GM18499 (cell line): ENCODE measurements around the gene SLITRK1.

Experiments used
- ATAC-seq: cut with Tn5 transposase; IDR thresholded peaks from one replicate; pipeline ENCODE4 v1.9.1; 2021; ENCODE audit warnings: moderate number of reproducible peaks; ENCODE audit not compliant: insufficient read depth, unreplicated experiment

SLITRK1 gene

DNA sequence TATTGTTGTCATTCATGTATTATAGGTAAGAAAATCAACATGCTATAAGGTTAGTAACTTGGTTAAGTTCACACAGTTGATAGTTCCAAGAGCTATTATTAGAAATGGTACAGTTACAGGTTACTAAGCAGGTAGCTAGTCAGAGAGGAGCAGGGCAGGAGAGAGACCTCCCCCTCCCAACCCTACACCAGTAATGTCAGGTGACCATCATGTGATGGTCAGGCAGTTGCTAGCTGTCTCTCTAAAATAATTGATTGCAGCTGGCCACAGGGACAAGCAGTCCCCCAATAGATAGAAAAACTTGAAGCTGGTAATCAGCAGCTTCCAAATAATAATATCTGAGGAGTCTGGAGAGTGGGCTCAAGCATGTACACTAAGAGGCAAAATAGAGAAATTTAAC is 14.6 kb downstream of the SLITRK1 start:
- ATAC-seq: no peak

DNA sequence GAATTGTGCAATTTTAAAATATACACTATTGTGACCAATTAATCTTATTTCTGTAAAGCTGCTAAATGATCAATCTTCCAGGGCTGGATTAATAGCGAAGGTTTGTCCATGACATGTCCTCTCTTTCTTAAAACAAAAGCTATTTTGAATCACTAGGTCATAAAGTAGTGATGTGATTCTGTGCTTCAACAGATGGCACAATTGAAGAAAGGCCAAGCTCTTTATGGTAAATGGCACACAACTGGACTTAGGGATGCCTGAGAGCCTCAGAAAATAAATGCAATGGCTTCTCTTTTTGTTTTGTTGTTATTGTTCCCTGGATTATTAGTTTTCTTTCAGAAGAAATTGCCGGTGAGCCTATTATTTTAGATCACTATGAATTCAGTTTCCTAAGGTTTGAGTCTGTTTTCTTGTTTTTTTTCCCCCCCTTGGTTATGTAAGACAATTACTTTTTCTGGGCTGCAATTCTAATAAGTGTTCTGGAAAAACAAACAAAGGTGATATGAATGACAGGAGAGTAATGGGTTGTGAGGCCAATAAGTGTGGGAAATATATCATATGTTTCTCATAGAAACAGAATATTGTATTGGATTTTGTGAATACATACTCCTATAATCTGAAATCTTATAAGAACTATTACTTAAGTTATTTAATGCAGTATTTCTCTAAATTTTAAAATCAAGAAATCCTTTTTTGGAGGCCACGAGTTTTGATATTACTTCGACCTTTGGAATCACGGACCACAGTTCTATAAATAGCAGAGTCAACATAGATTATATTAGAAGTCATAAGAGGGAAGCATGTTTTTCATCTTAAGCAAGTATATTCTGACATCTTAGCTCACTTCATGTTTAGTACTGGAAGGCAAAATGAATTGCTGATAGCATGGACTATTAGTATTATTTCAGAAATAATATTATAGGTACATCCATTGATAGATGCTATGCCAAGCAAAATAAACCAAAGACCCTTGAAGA is 16.8 kb downstream of the SLITRK1 start:
- no peak for ATAC-seq

DNA sequence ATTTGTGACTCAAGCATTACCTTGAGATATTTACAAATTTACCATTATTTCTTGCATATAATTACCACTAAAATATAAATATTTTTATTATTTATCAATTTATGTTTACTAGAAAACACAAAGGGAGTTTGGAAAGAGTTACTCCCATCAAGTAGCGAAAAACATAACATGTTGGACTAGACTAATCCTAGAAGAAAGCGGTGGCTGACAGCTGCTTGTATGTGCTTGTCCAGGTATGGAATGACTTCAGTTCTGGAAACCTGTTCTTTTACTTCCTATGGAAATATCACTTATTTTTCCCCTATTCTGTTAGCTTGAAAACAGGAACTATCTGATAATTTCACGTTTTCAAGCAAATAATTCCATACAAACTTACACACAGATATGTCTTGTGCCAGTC is 28.5 kb downstream of the SLITRK1 start:
- no peak for ATAC-seq

DNA sequence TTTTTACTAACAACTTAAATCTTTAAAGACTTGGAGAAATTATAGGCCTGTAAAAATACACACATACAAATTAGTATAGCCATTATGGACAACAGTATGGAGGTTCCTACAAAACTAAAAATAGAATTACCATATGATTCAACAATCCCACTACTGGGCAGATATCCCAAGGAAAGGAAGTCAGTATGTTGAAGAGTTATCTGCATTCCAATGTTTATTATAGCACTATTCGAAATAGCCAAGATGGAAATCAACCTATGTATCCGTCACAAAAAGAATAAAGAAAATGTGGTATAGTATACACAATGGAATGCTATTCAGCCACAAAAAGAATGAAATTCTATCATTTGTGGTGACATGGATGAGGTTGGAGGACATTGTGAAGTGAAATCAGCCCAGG is 37.2 kb downstream of the SLITRK1 start:
- ATAC-seq: no peak

DNA sequence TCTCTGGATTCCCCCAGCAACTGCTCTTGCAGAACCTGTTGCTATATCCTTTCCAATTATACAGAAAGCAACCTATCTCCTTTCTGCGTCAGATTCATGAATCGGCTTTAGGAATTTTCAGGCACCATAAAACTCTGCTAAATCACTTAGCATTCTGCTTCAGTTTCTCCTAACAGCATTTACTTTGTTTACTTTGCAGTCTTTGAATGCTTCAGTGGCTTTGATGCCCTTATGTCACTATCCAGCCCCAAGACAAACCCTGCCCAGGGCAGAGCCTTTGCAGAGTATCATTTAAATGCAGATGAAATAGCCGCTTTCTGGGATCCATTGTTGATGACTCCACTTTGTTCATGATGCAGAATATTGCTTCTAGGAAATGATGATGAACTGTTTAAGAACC is 43.1 kb downstream of the SLITRK1 start:
- ATAC-seq: no peak

DNA sequence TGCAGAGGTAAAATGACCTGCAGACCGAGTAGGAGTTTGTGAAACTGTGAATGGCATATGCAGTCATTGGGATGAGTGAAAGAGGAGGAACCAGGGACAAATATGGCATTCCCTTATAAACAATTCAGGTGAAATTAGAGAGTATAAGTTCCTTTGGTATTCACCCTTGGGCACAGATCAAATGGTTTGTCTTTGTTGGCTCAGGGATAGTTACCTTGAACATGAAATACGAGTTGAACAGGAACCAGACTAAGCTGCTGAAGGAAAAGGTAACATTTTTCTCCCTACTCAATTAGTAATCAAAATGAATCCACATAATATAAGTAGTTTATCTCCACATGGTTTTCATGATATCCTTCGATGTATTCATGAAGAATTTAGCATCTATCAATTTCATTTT is 50.5 kb downstream of the SLITRK1 start:
- no peak for ATAC-seq

DNA sequence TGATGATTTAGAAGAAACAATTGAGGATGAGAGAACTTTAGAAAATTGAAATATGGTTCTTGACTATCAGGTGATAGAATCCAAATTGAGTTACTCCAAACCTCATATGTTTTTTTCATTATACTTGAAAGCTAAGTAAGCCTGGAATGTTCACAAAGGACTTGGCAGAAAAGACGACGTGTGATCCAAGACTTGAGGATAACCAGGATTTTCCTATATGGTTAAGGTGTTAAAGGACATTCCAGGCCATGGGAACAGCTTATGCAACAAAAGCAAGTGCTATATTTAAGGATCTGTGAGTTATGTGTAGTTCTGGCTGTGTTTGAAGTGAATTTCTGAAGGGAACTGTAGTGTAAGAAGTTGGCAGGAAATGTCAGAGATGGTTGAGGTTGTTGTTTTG is 52.5 kb downstream of the SLITRK1 start:
- ATAC-seq: no peak

DNA sequence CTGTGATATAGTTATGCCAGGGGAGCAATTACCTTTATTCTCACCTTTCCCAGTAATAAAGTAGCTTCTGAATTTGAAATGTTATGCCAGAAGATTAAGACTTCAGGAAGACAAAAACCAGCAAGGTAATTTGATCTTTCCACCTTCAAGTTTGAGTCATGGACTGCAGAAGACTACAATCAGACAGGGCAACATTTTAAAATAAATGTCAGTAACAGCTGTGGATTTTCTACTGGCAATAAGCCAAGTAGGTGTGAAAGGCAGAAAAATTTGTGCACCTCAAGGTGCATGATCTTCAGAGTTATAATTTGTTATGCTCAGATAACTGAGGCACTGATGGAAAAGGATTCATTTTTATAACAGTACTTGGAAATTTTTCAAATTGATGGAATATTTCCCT is 54.9 kb downstream of the SLITRK1 start:
- no peak for ATAC-seq
